Measurements from ENCODE around the gene RPL19. TPM values are rescaled to one million over a fixed set of nuclear protein-coding genes. Genes with fewer than 3 reads are reported as not detected.

RPL19 gene
- total and polyA plus RNA-seq, 4 donors, result 475 to 999 (median 749) TPM

- no peaks in the 10 kb centered on the region for H3K9me3 ChIP-seq (ENCODE audit: control insufficient read depth in 4 of 4, low read length in 3 of 4)
- H3K27me3 ChIP-seq (ENCODE audit: control insufficient read depth in 4 of 4, insufficient read depth in 4 of 4, low read length in 3 of 4), result peaks cover 0 to 5% (median 3%) of the 10 kb centered on the region in 4 donors
- peak overlapping the region in 1 of 3 donors; percentile 33 for H3K4me3 ChIP-seq (ENCODE audit: low read depth in 1 of 3, low read length in 3 of 3)
- no peaks in the 10 kb centered on the region for H3K36me3 ChIP-seq (ENCODE audit: control insufficient read depth in 4 of 4, insufficient read depth in 3 of 4, low read depth in 1 of 4, low read length in 3 of 4)
- TF ChIP-seq FOXA2 (IDR thresholded peaks at IDR 0.05), result no peak
- no peak for TF ChIP-seq TAF1 (conservative IDR thresholded peaks at IDR 0.05)
- TF ChIP-seq GABPA (IDR thresholded peaks at IDR 0.05 in 1 of 2, conservative IDR thresholded peaks at IDR 0.05 in 1 of 2), result no peak
- H3K27ac ChIP-seq (ENCODE audit: low read depth in 1 of 2, low read length in 2 of 2), result peak overlapping the region in 1 of 2 donors; percentile 2
- peaks cover 2 to 24% (median 13%) of the 10 kb centered on the region in 4 donors for H3K4me1 ChIP-seq (ENCODE audit: control insufficient read depth in 4 of 4, insufficient read depth in 4 of 4, low read length in 3 of 4)
- whole genome bisulfite sequencing, result 23% methylated on average over 25 of the region's 25 CpGs
- H3K9ac ChIP-seq (ENCODE audit: low read depth in 1 of 2, low read length in 2 of 2), result peak overlapping the region in 1 of 2 donors; percentile 25
- no peak for DNase-seq (ENCODE audit: low spot score)
Observed at GRCh38 chr17:39151943-39152818, 47.9 kb upstream of the RPL19 start.

- no peaks in the 10 kb centered on the region for H3K9me3 ChIP-seq (ENCODE audit: control insufficient read depth in 4 of 4, low read length in 3 of 4)
- WGBS, result under 1% methylated on average over 16 of the region's 16 CpGs
- peak; percentile 95 for DNase-seq (ENCODE audit: low spot score)
- peak; percentile 28 to 43 for TF ChIP-seq RAD21 (IDR thresholded peaks at IDR 0.05)
- TF ChIP-seq NR2F2 (IDR thresholded peaks at IDR 0.05), result peak; percentile 67
- peak; percentile 17 for TF ChIP-seq CTCF (IDR thresholded peaks at IDR 0.05; ENCODE audit: low read depth, low read length, missing input control)
- no peak for TF ChIP-seq HNF4A (conservative IDR thresholded peaks at IDR 0.05)
- peak; percentile 100 for TF ChIP-seq ATF3 (IDR thresholded peaks at IDR 0.05)
- peak in 1 of 2 donors; percentile 6 for TF ChIP-seq RXRA (IDR thresholded peaks at IDR 0.05)
- TF ChIP-seq MAX (IDR thresholded peaks at IDR 0.05), result peak; percentile 39
- no peak for TF ChIP-seq FOXA2 (IDR thresholded peaks at IDR 0.05)
- H3K4me3 ChIP-seq (ENCODE audit: low read depth in 1 of 3, low read length in 3 of 3), result peak overlapping the region; percentile 71 to 84 (median 80)
- H3K36me3 ChIP-seq (ENCODE audit: control insufficient read depth in 4 of 4, insufficient read depth in 3 of 4, low read depth in 1 of 4, low read length in 3 of 4), result no peaks in the 10 kb centered on the region
- peaks cover 2 to 24% (median 13%) of the 10 kb centered on the region in 4 donors for H3K4me1 ChIP-seq (ENCODE audit: control insufficient read depth in 4 of 4, insufficient read depth in 4 of 4, low read length in 3 of 4)
- H3K27me3 ChIP-seq (ENCODE audit: control insufficient read depth in 4 of 4, insufficient read depth in 4 of 4, low read length in 3 of 4), result peaks cover 0 to 5% (median 3%) of the 10 kb centered on the region in 4 donors
- peak overlapping the region; percentile 74 to 90 for H3K27ac ChIP-seq (ENCODE audit: low read depth in 1 of 2, low read length in 2 of 2)
- H3K9ac ChIP-seq (ENCODE audit: low read depth in 1 of 2, low read length in 2 of 2), result peak overlapping the region; percentile 73 to 91
Observed at GRCh38 chr17:39153599-39154051, 46.5 kb upstream of the RPL19 start.

GRCh38 chr17:39155654-39156053 lies 44.4 kb upstream of the RPL19 start:
- 28% methylated on average over 2 of the region's 2 CpGs for WGBS
- no peaks in the 10 kb centered on the region for H3K36me3 ChIP-seq (ENCODE audit: control insufficient read depth in 4 of 4, insufficient read depth in 3 of 4, low read depth in 1 of 4, low read length in 3 of 4)
- peaks cover 0 to 2% (median 2%) of the 10 kb centered on the region in 4 donors for H3K27me3 ChIP-seq (ENCODE audit: control insufficient read depth in 4 of 4, insufficient read depth in 4 of 4, low read length in 3 of 4)
- TF ChIP-seq NR2F2 (IDR thresholded peaks at IDR 0.05), result no peak
- TF ChIP-seq HNF4G (IDR thresholded peaks at IDR 0.05), result no peak
- TF ChIP-seq YY1 (IDR thresholded peaks at IDR 0.05), result no peak
- TF ChIP-seq FOXA2 (IDR thresholded peaks at IDR 0.05), result no peak
- no peak for TF ChIP-seq RXRA (IDR thresholded peaks at IDR 0.05)
- no peak overlapping the region for H3K4me3 ChIP-seq (ENCODE audit: low read depth in 1 of 3, low read length in 3 of 3)
- no peak for DNase-seq (ENCODE audit: low spot score)
- peaks cover 2 to 24% (median 13%) of the 10 kb centered on the region in 4 donors for H3K4me1 ChIP-seq (ENCODE audit: control insufficient read depth in 4 of 4, insufficient read depth in 4 of 4, low read length in 3 of 4)
- H3K27ac ChIP-seq (ENCODE audit: low read depth in 1 of 2, low read length in 2 of 2), result no peak overlapping the region
- no peaks in the 10 kb centered on the region for H3K9me3 ChIP-seq (ENCODE audit: control insufficient read depth in 4 of 4, low read length in 3 of 4)
- H3K9ac ChIP-seq (ENCODE audit: low read depth in 1 of 2, low read length in 2 of 2), result no peak overlapping the region

Measured in liver (tissue), 9 donors.